Suprapubic skin (tissue), 4 donors: ENCODE measurements around the gene AGBL5. TPM values are rescaled to one million over a fixed set of nuclear protein-coding genes. Genes with fewer than 3 reads are reported as not detected.

ENCODE experiments used
- DNase-seq, 2 donors: peaks; one replicate each; pipeline ENCODE4 v3.0.0-alpha.2; 2019; ENCODE audit warnings: low spot score in 2 of 2
- H3K27ac ChIP-seq: fragments of 200-600 bp; sonication (generic); one replicate; pipeline ENCODE4 v1.5.1; 2019
- H3K27me3 ChIP-seq: fragments of 200-600 bp; sonication (generic); one replicate; pipeline ENCODE4 v1.5.1; 2019
- H3K36me3 ChIP-seq: fragments of 200-600 bp; sonication (generic); one replicate; pipeline ENCODE4 v1.5.1; 2019
- H3K4me1 ChIP-seq: fragments of 200-600 bp; sonication (generic); one replicate; pipeline ENCODE4 v1.5.1; 2019
- H3K4me3 ChIP-seq: fragments of 200-600 bp; sonication (generic); one replicate; pipeline ENCODE4 v1.5.1; 2019; ENCODE audit warnings: mild to moderate bottlenecking
- H3K9me3 ChIP-seq: fragments of 200-600 bp; sonication (generic); one replicate; pipeline ENCODE4 v1.5.1; 2019
- CTCF ChIP-seq, 2 donors: fragments of 200-600 bp in 1 of 2; fragments of 450-650 bp in 1 of 2; sonication (generic) in 1 of 2; IDR thresholded peaks; one replicate each; pipeline ENCODE4 v1.5.1; 2016 to 2019; ENCODE audit warnings: antibody characterized with exemption in 2 of 2, mild to moderate bottlenecking in 1 of 2, moderate library complexity in 1 of 2
- EP300 ChIP-seq: sonication (generic); formaldehyde crosslinking; IDR thresholded peaks from one replicate; pipeline ENCODE4 v1.6.1; 2017; ENCODE audit warnings: antibody characterized with exemption
- POLR2A ChIP-seq, 2 donors: fragments of 450-650 bp; IDR thresholded peaks; one replicate each; pipeline ENCODE4 v1.6.1; 2017; ENCODE audit warnings: antibody characterized with exemption in 2 of 2, mild to moderate bottlenecking in 2 of 2, moderate library complexity in 2 of 2
- POLR2AphosphoS5 ChIP-seq, 3 donors: sonication (generic); formaldehyde crosslinking; IDR thresholded peaks; one replicate each; pipeline ENCODE4 v1.6.1; 2017; ENCODE audit warnings: antibody characterized with exemption in 3 of 3
- WGBS: methylation state at CpG from one replicate; pipeline ENCODE4 v1.1.5; 2018; 5-methylcytosine and 5-hydroxymethylcytosine counted together
- total RNA-seq, 4 donors: library from RNA; depleted of rRNA; stranded (reverse); fragments of >200 nt; gene quantifications; one replicate each; pipeline ENCODE4 v1.1.0, GENCODE V29; 2016

AGBL5 gene
- total RNA-seq, 4 donors from 2014 or later, result 15.3 to 18.9 (median 18.5) TPM

- Histone ChIP-seq H3K27me3 (no peaks in the 10 kb centered on the region), H3K4me1 (peaks cover 56% of the 10 kb centered on the region), H3K36me3 (no peaks in the 10 kb centered on the region), H3K4me3 (peak overlapping the region; percentile 73), H3K27ac (peak overlapping the region; percentile 79), H3K9me3 (no peaks in the 10 kb centered on the region)
- TF ChIP-seq POLR2AphosphoS5 (IDR thresholded peaks at IDR 0.05), result no peak
- no peak for TF ChIP-seq EP300
- TF ChIP-seq CTCF (IDR thresholded peaks at IDR 0.05), result no peak
- no peak for TF ChIP-seq POLR2A (IDR thresholded peaks at IDR 0.05)
- DNase-seq, result no peak
- 79% methylated on average over 7 of the region's 10 CpGs for WGBS
Observed at GRCh38 chr2:27085062-27085672, 33.7 kb downstream of the AGBL5 start.

GRCh38 chr2:27085673-27086089, 34.2 kb downstream of the AGBL5 start:
- H3K4me3 ChIP-seq, result peak overlapping the region; percentile 73
- peaks cover 51% of the 10 kb centered on the region for H3K4me1 ChIP-seq
- no peaks in the 10 kb centered on the region for H3K27me3 ChIP-seq
- H3K27ac ChIP-seq, result peak overlapping the region; percentile 79
- TF ChIP-seq CTCF (IDR thresholded peaks at IDR 0.05) (peak in 1 of 2 donors; percentile 10), EP300 (no peak), POLR2AphosphoS5 (IDR thresholded peaks at IDR 0.05) (no peak), POLR2A (IDR thresholded peaks at IDR 0.05) (no peak)
- 0% methylated on average over 4 of the region's 38 CpGs for WGBS
- peak in 1 of 2 donors; percentile 89 for DNase-seq
- no peaks in the 10 kb centered on the region for H3K36me3 ChIP-seq
- H3K9me3 ChIP-seq, result no peaks in the 10 kb centered on the region

- Histone ChIP-seq H3K9me3 (no peaks in the 10 kb centered on the region), H3K27ac (peak overlapping the region; percentile 79), H3K4me1 (peaks cover 46% of the 10 kb centered on the region), H3K27me3 (no peaks in the 10 kb centered on the region), H3K4me3 (peak overlapping the region; percentile 73), H3K36me3 (no peaks in the 10 kb centered on the region)
- WGBS, result 0% methylated on average over 11 of the region's 81 CpGs
- peak; percentile 94 to 95 for DNase-seq
- TF ChIP-seq POLR2AphosphoS5 (IDR thresholded peaks at IDR 0.05) (peak in 1 of 3 donors; percentile 47), CTCF (IDR thresholded peaks at IDR 0.05) (peak; percentile 80 to 98), POLR2A (IDR thresholded peaks at IDR 0.05) (no peak)
Observed at GRCh38 chr2:27086090-27086723, 34.7 kb downstream of the AGBL5 start.

GRCh38 chr2:27086724-27087593, 35.5 kb downstream of the AGBL5 start, which contains the start of gene KHK:
TSS of gene KHK (plus strand) at chr2:27086772. CDS start at chr2:27087260, 488 bp downstream.
- peaks cover 38% of the 10 kb centered on the region for H3K4me1 ChIP-seq
- TF ChIP-seq POLR2AphosphoS5 (IDR thresholded peaks at IDR 0.05) (no peak), POLR2A (IDR thresholded peaks at IDR 0.05) (no peak), CTCF (IDR thresholded peaks at IDR 0.05) (no peak), EP300 (no peak)
- peak within 1 kb of the TSS; percentile 79 for H3K27ac ChIP-seq
- no peaks in the 10 kb centered on the region for H3K27me3 ChIP-seq
- no peak for DNase-seq
- 25% methylated on average over 16 of the region's 54 CpGs for WGBS
- H3K9me3 ChIP-seq, result no peaks in the 10 kb centered on the region
- H3K4me3 ChIP-seq, result peak within 1 kb of the TSS; percentile 73
- H3K36me3 ChIP-seq, result no peaks in the 10 kb centered on the region
